Suppressor macrophage (primary cell): ENCODE results near the gene PEAR1.
A peak's percentile ranks its signal among the peaks of the same experiment; 100 is the strongest.
"Not testable (repeated sequence)": the region's sequence is repeated elsewhere in the genome, so short reads cannot be mapped to it uniquely, and the experiment has no call there.

Experiments
- DNase-seq, 4 experiments: peaks; one replicate each; pipeline ENCODE4 v3.0.0-alpha.2; 2020 to 2022

The PEAR1 gene

DNA sequence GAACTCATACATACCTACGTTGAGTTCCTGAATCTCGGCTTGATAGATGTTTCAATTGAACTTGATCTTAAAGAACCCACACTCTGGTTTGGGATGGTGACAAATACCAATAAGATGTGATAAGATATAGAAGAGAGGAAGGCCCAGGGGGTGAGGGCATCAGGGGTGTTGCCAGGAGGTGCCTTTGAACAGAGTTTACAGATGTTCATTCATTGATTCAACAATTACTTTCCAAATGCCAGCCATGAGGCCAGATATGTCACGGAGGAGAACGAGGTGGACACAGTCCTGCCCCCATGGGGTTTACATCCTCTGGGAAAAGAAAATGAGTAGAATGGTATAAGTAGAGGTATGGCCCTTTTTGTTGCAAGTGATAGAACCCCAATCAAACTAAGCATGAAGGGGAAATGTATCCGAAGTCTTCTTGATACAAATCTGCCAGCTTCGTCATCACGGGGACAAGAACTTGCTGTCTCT, 27.6 kb downstream of the PEAR1 start:
- DNase-seq, result no peak

- no peak for DNase-seq
These were observed 29.6 kb downstream of the PEAR1 start for GRCh38 chr1:156922986-156923669.

DNA sequence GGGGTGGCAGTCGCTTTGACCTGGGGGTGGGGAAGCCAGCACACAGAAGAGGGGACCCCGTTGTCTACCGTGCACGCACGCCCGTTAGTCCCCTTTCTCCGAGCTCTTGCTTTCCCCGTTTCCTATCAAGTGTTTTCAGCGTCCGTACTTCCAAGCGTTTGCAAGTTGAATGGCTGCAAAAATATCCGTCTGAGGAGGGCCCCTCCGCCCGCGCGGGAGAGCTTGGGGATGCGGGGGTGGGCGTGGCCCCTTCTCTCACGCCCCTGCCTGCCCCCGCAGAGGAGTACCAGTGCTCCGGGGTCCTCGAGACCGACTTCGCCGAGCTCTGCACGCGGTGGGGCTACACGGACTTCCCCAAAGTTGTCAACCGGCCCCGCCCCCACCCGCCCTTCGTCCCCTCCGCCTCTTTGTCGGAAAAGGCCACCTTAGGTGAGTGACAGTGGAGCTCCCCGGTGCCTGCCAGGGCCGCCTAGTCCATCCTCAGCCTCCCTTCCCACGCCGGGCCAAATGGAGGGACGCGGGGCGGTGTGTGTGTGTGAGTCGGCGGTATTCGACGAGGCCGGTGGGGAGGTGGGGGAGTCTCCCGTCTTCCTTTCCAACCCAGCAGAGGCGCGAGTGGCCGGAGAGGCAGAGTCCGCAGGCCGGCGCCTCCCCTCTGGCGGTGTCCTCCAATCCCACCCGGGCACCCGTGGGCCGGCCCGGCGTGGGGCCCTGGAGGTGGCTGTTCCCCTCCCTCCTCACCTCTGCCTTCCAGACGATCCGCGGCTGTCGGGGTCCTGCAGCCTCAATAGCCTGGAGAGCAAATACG, 30.4 kb downstream of the PEAR1 start:
- no peak for DNase-seq

DNA sequence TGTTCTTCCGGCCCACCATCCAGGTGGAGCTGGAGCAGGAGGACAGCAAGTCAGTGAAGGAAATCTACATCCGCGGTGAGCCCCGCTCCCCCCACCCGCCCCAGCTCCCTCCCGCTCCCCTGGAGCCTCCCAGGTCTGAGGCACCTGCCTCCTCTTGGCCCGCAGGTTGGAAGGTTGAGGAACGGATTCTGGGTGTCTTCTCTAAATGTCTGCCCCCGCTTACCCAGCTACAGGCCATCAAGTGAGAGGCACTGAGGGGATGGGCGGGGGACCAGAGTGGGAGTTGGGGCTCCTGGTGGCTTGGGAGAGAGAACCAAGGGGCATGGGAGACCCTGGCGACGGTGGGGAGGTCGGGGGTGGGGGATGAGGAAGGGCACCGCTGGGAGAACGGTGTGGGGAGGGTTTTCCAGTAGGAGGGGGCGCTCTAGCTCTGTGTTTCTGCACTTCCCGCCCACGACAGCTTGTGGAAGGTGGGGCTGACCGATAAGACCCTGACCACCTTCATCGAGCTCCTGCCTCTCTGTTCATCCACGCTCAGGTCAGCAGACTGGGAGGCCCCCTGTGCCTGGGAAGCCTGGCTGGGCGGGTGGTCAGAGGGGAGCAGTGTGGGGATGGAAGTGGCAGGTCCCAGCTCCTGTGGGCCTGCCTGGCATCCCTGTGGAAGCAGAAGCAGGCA, 31.1 kb downstream of the PEAR1 start:
- DNase-seq, result no peak

GRCh38 chr1:156925154-156926010, 31.9 kb downstream of the PEAR1 start:
- DNase-seq, result no peak

GRCh38 chr1:156926175-156926574, 32.7 kb downstream of the PEAR1 start:
- DNase-seq, result peak; percentile 48 to 69 (median 58)

GRCh38 chr1:156926695-156927094, 33.2 kb downstream of the PEAR1 start:
- not testable (repeated sequence) for DNase-seq

DNA sequence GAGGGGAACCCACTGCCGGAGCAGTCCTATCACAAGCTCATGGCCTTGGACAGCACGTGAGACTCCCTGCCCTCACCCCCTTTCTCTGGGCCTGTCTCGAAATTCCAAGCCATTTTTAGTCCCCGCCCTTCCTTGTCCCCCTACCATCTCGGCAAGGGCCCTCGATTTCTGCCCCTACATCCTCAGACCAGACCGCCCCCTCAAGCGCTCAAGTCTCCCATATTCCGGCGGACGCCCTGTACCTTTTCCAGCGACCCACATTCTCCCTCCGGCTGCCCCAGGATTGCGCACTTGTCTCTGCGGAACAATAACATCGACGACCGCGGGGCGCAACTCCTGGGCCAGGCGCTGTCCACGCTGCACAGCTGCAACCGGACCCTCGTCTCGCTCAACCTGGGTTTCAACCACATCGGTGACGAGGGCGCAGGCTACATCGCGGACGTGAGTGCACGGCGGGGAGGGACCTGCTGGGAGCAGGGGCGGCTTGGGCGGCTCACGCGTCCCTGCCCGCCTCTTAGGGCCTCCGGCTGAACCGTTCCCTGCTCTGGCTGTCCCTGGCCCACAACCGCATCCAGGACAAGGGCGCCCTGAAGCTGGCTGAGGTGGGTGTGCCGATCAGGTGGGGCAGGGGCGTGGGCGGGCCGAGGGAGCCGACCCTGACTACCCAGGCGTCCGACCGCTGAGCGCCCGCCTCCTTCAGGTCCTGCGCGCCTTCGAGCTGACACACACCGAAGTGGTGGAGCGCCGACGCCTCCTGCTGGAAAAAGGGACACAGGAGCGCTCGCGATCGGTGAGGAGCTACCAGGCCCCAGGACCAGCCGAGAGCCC, 33.9 kb downstream of the PEAR1 start:
- DNase-seq, result peak; percentile 71 to 83 (median 76)

DNA sequence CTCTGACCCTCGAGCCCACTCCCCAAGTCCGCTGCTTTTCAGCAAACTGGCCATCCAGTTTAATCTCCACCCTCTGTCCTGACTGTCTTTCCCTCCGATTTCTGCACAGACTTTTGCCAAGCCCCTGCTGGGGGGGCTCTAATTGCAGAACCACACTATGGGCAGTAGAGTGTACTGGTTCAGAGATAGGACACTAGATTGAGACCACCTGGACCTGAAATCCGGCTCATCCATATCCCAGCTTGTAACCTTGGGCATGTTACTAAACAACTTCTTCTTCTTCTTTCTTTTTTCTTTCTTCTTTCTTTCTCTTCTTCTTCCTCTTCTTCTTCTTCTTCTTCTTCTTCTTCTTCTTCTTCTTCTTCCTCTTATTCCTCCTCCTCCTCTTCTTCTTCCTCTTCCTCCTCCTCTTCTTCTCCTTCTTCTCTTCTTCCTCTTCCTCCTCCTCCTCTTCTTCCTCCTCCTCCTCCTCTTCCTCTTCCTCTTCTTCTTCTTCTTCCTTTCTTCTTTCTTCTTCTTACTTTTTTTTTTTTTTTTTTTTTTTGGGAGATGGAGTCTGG, 34.6 kb downstream of the PEAR1 start:
- DNase-seq, result no peak

DNA sequence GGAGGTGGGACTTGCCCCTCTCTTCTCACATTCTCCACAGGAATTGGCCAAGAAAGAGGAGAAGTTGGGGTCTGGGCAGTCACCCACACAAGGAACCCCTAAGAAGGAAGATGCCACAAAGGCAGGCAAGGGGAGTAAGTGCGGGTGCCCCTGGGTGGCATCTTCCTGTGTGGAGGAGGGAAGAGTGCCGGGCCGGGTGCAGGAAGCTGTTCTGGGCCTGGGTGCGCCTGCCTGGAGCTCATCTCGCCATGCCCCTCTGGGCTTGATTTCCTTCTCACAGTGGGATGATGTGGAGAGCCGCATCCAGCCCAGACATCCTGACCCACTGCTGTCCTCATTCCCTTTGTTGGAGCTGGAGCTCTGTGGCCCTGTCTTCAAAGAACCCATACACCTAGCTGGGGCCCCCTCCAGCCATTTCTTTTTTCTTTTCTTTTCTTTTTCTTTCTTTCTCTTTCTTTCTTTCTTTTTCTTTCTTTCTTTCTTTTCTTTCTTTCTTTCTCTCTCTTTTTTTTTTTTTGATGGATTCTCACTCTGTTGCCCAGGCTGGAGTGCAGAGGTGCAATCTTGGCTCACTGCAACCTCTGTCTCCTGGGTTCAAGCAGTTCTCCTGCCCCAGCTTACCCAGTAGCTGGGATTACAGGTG, 36.2 kb downstream of the PEAR1 start:
- no peak for DNase-seq

GRCh38 chr1:156930483-156930882, 37.0 kb downstream of the PEAR1 start:
- DNase-seq, result peak in 1 of 4 experiments; percentile 24

DNA sequence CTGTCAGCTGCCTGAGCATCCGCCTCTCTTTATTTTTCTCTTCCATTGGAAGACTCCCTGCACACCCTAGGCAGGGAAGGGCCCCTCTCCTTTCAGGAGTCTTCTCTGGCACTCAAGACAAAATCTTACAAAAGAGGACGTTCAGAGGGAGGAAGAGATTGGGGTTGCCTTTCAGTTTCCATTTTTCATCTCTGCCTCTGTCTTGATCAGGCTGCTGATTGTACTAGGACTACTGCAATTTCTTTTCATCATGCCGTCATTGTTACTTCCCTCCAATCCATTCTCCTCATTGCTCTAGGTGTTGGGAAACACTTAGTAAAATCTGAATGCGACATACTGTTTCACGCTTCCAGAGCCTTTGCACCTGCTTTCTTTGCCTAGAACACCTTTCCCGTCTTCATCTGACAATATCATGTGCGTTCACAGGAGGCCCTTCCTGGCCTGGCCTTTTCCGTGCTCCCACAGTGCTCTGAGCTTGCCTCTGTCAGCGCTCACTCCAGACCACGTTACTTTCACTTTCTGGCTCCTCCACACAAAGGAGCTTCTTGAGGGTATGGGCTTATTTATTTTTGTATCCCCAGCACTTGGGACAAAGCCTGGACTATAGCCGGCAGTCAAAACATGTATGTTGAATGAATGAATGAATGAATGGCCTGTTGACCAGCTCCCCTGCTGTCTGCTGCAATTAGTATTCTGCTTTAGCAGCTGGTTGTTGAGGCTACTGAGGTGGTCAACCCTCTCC, 37.9 kb downstream of the PEAR1 start:
- peak in 1 of 4 experiments; percentile 16 for DNase-seq

- no peak for DNase-seq
These were observed 38.6 kb downstream of the PEAR1 start for GRCh38 chr1:156931974-156932710.

- DNase-seq, result no peak
These were observed 39.6 kb downstream of the PEAR1 start for GRCh38 chr1:156933136-156933535.

- DNase-seq, result no peak
These were observed 42.1 kb downstream of the PEAR1 start for GRCh38 chr1:156935505-156936128.

DNA sequence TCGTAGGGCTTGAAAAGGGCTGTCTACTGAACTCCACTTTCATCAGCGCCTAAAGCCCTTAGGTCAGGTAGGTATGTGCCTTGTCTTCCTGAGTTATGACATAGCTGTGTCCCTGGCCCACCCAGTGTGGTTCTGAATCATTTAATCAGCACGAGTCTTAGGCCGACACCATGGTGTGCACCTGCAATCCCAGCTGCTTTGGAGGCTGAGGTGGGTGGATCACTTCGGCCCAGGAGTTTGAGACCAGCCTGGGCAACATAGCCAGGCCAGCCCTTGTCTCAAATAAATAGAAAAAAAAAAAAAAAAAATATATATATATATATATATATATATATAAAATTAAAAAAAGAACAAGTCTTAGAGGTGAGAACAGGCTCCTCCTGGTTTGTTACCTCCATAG, 42.7 kb downstream of the PEAR1 start:
- DNase-seq, result no peak

DNA sequence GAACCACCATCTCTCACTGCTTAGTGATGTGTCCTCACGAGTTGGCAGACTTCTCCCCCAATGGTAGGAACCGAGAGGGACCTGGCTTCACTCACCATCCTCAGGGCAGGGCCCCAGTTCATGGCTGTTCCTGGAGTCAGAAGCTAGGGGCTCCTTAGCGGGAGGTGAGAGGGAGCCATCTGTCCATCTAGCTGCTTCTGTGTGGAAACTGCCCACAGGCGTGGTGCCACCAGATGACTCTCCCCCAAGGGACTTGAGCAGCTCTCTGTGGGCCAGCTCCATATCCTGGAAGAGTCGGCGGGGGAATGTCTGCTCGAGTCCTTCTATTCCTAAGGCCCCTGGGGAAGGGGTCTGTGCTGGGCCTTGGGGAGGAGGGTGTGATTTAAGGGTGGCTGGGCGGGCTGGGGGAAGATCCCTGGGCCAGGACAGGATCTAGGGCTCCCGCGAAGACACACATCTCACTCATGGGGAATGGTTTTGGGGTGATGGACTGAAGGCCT, 43.3 kb downstream of the PEAR1 start:
- DNase-seq, result no peak

DNA sequence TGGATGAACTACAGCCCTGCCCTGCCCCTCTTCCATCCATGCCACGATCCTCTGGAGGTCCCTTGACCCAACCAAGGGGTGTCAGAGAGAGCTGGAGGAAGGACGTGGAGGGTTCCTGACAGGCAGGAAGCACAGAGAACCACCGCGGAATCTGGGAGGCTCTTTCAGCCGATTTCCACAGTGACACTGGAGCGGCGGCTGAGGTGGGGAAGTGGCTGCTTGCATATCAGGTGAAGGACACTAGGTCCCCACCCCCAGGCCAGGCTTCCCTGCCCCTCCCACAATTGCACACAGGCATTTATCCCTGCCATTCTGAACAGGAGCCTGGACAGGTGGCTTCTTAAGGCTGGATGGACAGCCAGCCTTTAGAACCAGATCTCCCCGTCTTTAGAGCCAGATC, 44.4 kb downstream of the PEAR1 start:
- no peak for DNase-seq
